GM15510 (cell line): ENCODE data around the gene ANO2.

Experiments
- POLR2A ChIP-seq: IDR thresholded peaks from 3 replicates; pipeline ENCODE4 v1.6.1; 2011; ENCODE audit warnings: borderline replicate concordance; ENCODE audit not compliant: insufficient read length; ENCODE audit errors: extremely low read depth

Gene ANO2

GRCh38 chr12:5776091-5776490, 169.0 kb downstream of the ANO2 start:
- TF ChIP-seq POLR2A, result no peak

- no peak for TF ChIP-seq POLR2A
Measured at GRCh38 chr12:5773550-5773949, 171.5 kb downstream of the ANO2 start.

- TF ChIP-seq POLR2A, result no peak
Measured at GRCh38 chr12:5771756-5772155, 173.3 kb downstream of the ANO2 start.

GRCh38 chr12:5770727-5771126, 174.3 kb downstream of the ANO2 start:
- no peak for TF ChIP-seq POLR2A

GRCh38 chr12:5768581-5769196, 176.4 kb downstream of the ANO2 start:
- no peak for TF ChIP-seq POLR2A

- no peak for TF ChIP-seq POLR2A
Measured at GRCh38 chr12:5768171-5768570, 176.9 kb downstream of the ANO2 start.

- TF ChIP-seq POLR2A, result no peak
Measured at GRCh38 chr12:5758347-5758746, 186.7 kb downstream of the ANO2 start.

GRCh38 chr12:5756338-5756842, 188.7 kb downstream of the ANO2 start:
- TF ChIP-seq POLR2A, result no peak

GRCh38 chr12:5748027-5748426, 197.0 kb downstream of the ANO2 start:
- TF ChIP-seq POLR2A, result no peak

- TF ChIP-seq POLR2A, result no peak
Measured at GRCh38 chr12:5746917-5747316, 198.1 kb downstream of the ANO2 start.

GRCh38 chr12:5746036-5746908, 198.8 kb downstream of the ANO2 start:
- TF ChIP-seq POLR2A, result no peak

- TF ChIP-seq POLR2A, result no peak
Measured at GRCh38 chr12:5745251-5745888, 199.7 kb downstream of the ANO2 start.

GRCh38 chr12:5742258-5742657, 202.8 kb downstream of the ANO2 start:
- TF ChIP-seq POLR2A, result no peak

GRCh38 chr12:5739917-5740316, 205.1 kb downstream of the ANO2 start:
- no peak for TF ChIP-seq POLR2A

GRCh38 chr12:5737778-5738177, 207.3 kb downstream of the ANO2 start:
- TF ChIP-seq POLR2A, result no peak
